Activated CD4-positive, alpha-beta T cell treated with anti-CD3 and anti-CD28 coated beads for 48 hours (primary cell): ENCODE results near the gene CACHD1.
"Not testable (repeated sequence)": the region's sequence is repeated elsewhere in the genome, so short reads cannot be mapped to it uniquely, and the experiment has no call there.

Experiments
- DNase-seq: peaks from one replicate; pipeline ENCODE4 v3.0.0-alpha.2; 2020

Gene CACHD1

DNA sequence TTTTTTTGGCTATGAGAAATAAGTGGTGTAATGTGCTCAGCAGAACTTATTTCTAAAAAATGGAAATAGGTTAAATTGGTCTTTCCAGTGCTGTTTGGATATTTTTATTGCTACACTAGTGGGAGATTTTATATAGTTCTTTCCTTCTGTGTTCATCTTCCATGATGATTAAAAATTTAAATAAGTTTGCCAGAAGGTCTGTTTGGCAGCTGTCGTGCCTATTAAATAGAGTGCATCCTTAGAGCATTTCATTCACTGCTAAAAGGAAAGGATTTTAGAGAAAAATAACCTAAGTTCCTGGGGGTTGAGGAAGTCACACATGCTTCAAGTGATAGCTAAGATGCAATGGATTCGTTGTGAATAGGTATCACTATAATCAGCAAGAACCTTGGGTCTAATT is 245.3 kb downstream of the CACHD1 start:
- no peak for DNase-seq

DNA sequence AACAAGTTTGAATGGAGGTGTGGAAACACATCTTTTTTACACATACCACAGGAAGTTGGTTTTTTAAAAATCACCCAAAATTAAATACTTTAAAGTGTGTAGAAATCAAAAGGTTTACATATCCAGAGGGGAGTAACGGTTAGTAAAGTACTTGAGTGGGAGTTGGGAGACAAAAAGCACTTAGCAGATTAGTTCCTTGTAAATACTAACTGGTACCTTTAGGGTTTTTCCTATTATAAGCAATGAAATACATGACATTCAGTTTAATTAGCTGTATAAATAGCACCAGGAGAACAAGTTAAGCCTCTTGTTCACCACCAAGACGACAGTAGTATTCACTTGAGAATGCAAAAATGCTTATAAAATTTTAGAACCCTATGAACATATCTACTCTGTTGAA is 251.2 kb downstream of the CACHD1 start:
- DNase-seq = no peak

DNA sequence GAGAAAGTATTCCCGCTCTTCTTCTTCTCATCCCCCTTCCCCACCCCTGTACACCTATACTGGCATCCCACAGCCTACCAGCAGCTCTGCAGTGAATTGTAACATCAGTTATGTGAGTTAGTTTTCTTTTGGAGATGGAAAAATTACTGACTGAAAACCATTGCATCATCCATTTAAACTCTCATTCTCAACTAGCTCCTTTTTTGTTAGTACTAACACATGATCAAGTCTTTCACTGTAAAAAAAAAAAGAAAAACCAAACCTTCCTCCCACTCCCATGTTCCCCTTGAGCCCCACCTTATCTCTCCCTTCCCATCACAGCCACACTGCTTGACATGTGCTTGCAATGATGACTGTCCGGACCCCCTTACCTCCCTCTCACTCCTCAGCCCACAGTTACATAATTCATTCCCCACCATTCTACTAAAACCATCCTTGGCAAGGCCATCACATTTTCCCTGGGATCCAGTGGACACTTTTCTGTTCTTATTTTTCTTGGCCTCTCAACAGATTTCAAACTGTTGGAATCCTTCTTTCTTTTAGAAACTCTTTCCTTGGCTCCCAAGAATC is 251.7 kb downstream of the CACHD1 start:
- DNase-seq = no peak

DNA sequence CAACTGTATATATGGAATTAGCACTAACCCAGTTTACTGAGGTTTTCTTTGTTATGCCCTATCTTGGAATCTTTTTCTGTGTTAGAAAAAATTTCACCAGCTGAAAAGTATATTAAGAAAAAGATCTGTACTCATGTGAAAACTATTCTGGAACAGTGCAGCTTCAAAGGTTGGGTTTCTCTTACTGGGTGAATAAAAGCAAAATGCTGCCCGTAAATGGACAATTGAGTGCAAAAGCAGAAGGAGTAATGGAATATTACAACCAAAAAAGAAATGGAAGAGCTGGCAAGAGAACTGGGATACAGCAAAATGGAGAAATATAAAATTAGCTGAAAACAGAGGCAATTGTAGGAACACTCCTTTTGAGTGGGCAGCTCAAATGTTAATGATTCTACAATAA is 257.9 kb downstream of the CACHD1 start:
- DNase-seq = no peak

DNA sequence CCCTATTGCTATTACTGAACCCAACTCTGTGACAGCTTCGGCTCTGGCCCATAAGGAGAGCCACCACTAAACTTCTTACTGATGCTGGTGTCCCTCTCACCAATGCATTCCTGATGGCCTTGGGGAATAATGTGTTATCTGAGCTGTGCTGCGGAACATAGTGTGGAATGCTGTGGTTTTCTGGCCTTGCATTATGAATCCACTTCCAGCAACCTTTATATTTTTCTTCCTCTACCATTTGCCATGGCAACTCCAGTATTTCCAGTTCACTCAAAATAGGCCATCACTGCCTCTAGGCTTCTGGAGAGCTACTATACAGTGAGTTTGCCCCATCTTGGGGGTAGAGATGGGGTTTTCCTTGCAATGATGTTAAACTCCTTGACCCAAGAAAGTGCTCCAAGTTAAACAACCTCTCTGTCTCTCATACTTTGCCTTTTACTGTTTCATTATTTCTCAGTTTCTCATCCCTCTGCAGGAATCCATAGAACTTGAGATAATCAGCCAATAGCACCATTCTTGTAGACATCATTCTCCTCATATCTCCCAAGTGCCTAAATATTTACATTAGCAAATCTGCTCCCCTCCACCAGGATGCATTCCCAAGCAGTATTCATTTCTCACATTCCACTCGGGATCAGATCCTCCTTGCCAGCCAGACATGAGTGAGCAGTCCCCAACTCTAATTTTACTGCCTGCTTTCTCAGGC is 263.8 kb downstream of the CACHD1 start:
- DNase-seq = no peak

DNA sequence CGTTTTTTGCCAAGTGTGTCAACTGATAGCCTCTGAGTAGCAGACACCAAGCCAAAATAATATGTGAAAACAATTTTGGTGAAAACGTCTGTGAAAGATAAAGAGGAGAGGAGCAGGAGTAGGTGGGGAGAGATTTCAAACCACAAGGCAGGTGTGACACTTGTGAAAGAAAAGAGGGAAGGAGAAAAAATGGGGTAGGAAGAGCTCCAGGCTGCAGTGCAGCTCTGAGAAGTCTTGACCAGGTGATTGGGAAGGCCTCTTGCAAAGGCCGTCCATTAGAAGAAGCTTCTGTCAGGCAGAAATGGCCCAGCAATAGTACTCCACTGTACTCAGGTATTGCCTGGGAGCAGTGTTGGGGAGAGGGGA is 264.3 kb downstream of the CACHD1 start:
- no peak for DNase-seq

DNA sequence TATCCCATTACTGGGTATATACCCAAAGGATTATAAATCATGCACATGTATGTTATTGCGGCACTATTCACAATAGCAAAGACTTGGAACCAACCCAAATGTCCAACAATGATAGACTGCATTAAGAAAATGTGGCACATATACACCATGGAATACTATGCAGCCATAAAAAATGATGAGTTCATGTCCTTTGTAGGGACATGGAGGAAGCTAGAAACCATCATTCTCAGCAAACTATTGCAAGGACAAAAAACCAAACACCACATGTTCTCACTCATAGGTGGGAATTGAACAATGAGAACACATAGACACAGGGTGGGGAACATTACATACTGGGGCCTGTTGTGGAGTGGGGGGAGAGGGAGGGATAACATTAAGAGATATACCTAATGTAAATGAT is 270.8 kb downstream of the CACHD1 start:
- DNase-seq = not testable (repeated sequence)
